SIG-M5 treated with dmso at 0.1 percent for 504 hours (cell line): ENCODE results near the gene GART.

ENCODE experiments used
- DNase-seq: peaks from one replicate; lab custom pipeline; 2025; ENCODE audit not compliant: unreplicated experiment; lab: John Stamatoyannopoulos, UW

The GART gene

DNA sequence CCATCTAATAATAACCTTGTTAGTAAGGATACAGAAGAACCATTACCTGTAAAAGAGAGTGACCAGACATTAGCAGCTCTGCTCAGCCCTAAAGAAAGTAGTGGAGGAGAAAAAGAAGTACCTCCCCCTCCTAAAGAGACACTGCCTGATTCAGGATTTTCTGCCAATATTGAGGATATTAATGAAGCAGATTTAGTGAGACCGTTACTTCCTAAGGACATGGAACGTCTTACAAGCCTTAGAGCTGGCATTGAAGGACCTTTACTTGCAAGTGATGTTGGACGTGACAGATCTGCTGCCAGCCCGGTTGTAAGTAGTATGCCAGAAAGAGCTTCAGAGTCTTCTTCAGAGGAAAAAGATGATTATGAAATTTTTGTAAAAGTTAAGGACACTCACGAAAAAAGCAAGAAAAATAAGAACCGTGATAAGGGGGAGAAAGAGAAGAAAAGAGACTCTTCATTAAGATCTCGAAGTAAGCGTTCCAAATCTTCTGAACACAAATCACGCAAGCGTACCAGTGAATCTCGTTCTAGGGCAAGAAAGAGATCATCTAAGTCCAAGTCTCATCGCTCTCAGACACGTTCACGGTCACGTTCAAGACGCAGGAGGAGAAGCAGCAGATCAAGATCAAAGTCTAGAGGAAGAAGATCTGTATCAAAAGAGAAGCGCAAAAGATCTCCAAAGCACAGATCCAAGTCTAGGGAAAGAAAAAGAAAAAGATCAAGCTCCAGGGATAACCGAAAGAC, 12.5 kb upstream of the GART start:
- no peak for DNase-seq

DNA sequence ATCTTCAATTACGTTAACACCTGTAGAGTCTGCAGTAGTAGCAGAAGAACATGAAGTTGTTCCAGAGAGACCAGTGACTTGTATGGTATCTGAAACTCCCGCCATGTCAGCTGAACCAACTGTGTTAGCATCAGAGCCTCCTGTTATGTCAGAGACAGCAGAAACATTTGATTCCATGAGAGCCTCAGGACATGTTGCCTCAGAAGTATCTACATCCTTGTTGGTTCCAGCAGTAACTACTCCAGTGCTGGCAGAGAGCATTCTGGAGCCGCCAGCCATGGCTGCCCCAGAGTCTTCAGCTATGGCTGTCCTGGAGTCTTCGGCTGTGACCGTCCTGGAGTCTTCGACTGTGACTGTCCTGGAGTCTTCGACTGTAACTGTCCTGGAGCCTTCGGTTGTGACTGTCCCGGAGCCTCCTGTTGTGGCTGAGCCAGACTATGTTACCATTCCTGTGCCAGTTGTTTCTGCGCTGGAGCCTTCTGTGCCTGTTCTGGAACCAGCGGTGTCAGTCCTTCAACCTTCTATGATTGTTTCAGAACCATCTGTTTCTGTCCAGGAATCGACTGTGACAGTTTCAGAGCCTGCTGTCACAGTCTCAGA, 11.2 kb upstream of the GART start:
- no peak for DNase-seq

DNA sequence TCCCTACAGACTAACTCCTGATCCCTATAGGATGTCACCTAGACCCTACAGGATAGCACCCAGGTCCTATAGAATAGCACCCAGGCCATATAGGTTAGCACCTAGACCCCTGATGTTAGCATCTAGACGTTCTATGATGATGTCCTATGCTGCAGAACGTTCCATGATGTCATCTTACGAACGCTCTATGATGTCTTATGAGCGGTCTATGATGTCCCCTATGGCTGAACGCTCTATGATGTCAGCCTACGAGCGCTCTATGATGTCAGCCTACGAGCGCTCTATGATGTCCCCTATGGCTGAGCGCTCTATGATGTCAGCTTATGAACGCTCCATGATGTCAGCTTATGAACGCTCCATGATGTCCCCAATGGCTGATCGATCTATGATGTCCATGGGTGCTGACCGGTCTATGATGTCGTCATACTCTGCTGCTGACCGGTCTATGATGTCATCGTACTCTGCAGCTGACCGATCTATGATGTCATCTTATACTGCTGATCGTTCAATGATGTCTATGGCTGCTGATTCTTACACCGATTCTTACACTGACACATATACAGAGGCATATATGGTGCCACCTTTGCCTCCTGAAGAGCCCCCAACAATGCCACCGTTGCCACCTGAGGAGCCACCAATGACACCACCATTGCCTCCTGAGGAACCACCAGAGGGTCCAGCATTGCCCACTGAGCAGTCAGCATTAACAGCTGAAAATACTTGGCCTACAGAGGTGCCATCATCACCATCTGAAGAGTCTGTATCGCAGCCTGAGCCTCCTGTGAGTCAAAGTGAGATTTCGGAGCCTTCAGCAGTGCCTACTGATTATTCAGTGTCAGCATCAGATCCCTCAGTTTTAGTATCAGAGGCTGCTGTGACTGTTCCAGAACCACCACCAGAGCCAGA, 10.4 kb upstream of the GART start:
- DNase-seq = no peak

DNA sequence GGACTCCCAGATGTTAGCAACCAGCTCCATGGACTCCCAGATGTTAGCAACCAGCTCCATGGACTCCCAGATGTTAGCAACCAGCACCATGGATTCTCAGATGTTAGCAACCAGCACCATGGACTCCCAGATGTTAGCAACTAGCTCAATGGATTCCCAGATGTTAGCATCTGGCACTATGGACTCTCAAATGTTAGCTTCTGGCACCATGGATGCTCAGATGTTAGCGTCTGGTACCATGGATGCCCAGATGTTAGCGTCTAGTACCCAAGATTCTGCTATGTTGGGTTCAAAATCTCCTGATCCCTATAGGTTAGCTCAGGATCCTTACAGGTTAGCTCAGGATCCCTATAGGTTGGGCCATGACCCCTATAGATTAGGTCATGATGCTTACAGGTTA, 9.7 kb upstream of the GART start:
- DNase-seq = no peak

DNA sequence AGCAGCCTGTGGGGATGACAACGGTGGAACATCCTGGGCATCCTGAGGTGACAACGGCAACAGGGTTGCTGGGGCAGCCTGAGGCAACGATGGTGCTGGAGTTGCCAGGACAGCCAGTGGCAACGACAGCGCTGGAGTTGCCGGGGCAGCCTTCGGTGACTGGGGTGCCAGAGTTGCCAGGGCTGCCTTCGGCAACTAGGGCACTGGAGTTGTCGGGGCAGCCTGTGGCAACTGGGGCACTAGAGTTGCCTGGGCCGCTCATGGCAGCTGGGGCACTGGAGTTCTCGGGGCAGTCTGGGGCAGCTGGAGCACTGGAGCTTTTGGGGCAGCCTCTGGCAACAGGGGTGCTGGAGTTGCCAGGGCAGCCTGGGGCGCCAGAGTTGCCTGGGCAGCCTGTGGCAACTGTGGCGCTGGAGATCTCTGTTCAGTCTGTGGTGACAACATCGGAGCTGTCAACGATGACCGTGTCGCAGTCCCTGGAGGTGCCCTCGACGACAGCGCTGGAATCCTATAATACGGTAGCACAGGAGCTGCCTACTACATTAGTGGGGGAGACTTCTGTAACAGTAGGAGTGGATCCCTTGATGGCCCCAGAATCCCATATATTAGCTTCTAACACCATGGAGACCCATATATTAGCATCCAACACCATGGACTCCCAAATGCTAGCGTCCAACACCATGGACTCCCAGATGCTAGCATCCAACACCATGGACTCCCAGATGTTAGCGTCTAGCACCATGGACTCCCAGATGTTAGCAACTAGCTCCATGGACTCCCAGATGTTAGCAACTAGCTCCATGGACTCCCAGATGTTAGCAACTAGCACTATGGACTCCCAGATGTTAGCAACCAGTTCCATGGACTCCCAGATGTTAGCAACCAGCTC, 9.1 kb upstream of the GART start:
- no peak for DNase-seq

DNA sequence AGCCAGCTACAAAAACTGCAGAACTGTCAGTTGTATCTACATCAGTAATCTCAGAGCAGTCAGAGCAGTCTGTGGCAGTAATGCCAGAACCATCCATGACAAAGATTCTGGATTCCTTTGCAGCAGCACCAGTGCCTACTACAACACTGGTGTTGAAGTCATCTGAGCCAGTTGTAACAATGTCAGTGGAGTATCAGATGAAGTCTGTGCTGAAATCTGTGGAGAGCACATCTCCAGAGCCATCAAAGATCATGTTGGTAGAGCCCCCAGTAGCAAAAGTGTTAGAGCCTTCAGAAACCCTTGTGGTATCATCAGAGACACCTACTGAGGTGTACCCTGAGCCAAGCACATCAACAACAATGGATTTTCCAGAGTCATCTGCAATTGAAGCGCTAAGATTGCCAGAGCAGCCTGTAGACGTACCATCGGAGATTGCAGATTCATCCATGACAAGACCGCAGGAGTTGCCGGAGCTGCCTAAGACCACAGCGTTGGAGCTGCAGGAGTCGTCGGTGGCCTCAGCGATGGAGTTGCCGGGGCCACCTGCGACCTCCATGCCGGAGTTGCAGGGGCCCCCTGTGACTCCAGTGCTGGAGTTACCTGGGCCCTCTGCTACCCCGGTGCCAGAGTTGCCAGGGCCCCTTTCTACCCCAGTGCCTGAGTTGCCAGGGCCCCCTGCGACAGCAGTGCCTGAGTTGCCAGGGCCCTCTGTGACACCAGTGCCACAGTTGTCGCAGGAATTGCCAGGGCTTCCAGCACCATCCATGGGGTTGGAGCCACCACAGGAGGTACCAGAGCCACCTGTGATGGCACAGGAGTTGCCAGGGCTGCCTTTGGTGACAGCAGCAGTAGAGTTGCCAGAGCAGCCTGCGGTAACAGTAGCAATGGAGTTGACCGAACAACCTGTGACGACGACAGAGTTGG, 8.2 kb upstream of the GART start:
- no peak for DNase-seq

DNA sequence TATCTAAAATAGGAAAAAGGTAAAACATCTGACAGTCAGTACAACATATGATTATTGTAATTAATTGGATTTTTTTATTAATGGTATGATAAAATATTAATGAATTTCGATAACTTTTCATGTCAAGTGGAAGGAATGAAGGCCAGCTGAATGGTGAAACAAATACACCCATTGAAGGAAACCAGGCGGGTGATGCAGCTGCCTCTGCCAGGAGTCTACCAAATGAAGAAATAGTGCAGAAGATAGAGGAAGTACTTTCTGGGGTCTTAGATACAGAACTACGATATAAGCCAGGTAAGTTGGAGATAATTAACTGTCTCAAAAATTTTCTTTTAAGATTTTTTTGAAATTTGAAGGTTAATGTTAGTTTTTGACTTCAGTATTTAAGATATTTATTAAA, 4.2 kb upstream of the GART start:
- DNase-seq = peak; percentile 78

DNA sequence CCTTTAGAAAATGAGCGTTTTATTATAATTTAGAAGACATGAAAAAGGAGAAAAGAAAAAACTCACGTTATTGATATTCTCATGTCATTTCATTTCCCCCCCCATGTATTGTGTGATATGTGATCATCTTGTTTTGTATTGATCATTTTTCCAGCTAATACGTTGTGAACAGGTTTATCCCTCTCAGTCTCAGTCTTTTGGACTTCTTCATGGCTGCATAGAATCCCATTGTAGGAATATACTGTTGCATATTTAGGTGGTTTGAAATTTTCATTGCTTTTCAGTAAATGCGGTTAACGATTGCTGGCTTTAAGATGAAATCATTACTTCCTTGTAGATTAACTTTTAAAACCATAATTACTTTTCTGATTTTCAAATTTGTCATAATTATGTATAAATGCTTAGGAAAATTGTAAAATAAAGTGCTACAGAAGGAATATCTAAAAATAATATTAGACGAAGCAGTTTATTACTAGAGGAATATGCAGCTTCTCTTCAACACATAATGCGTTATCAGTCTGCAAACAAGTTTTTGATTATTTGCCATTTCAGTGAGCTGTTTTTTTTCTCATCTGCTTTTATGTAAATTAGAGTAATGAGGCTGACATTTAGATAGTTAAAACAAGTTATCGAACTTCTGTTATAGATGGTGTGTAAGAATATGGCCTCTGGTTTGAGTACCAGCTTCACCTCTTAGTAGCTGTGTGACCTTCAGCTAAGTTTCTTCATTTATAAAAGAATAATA, 2.7 kb upstream of the GART start:
- DNase-seq = no peak

DNA sequence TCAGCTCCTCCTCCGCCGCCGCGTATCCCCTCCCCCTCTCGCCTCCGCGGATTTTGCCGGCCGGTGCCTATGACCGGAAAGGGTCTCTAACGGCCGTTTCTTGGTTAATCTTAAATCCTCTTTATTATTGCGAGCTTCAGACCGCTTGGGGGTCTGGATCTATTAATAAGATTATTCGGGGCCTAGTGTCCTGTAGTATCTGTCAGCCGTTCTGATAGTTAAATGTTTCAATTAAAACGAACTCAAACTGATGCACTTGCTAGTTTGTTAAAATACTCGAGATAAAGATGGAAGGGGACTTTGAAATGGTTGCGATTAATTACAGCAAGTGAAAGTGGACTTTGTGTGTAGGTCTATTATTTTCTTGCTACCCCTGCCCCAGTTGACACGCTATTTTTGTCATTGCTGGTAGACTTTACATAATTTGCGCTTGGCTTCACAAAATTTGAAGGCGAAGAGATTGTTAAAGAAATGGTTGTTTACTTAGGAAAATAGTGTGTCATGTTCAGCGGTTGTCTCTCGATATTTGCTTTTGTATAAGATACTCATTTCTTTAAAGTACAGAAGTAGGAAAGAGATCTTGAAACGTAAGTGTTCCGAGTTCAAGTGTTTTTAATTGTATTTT, 1.7 kb upstream of the GART start:
- peak; percentile 26 for DNase-seq

DNA sequence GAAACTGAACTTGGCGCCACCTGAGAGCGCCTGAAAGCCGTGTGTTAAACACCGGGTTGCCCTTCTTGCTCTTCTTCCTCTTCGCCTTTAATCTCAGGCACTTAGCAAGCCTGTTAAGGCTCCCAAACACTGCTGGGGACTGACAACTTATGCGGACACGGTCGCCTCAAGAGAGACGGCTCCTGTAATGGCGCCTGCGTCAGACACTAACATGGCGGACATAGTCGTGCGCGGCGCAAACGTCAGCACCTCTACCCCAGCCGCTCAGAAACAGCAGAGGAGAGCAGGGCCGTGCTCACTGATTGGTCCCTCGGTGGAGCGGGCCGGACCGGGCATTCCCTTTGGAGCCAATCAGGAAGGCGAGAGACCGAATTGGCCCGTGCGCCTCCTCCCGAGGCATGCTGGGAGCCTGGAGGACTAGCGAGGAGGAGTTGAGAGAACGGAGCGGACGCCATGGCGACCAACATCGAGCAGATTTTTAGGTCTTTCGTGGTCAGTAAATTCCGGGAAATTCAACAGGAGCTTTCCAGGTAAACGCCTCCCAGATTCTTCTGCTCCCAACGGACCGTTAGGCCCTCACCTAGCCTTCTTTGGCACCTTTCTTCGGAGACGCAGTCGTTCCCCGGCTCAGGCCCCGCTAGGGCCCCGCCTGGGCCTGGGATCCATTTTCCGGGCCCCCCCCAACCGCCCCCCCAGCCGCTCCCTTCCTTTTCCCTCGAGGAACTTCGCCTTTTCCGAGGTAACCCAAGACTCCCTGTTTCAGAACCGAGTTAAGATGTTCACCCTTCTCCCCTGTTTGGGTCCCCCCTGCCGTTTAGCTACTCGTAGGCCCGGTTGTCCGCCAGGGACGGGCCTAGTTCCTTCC, 955 bp upstream of the GART start, which contains the start of gene SON:
Gene SON (plus strand): TSS at position 399 of the 865 bp plus-strand sequence. CDS start 55 bp downstream, at position 454.
- DNase-seq = peak; percentile 99

DNA sequence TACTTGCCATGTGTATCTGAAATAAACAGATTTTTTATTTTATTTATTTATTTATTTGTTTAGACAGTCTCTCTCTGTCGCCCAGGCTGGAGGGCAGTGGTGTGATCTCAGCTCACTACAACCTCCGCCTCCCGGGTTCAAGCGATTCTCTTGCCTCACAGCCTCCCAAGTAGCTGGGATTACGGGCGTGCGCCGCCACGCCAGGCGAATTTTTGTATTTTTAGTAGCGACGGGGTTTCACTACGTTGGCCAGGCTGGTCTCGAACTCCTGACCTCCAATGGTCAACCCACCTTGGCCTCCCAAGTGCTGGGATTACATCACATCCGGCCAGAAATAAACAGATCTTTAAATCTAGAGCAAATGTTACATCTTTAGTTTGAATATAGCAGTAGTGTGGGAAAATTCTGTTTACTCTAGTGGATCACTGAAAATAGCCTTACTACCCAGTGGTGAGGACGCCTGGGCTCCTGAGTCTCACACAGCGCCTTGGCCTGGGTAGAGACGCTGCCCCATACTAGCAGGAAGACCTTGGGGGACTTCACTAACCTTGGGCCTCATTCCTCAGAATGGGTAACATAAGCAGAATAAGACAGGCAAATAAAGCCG, 709 bp downstream of the GART start:
- DNase-seq = peak; percentile 35

DNA sequence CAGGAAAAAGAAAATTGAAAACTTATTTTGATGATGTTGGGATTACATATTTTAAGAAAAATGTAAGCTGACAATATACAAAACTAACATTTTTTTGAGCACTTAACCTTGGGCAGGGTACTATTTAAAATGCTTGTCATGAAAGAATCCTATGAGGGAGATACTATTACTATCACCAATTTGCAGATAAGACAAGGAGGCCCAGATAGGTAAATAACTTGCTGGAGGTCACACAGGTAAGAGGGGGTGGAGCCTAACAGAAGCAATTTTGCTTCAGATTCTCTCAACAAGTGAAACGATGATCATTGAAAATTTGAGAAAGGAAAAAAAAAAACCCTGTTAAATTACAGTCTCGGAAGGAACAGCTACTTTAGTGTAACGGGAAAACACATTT, 1.2 kb downstream of the GART start:
- DNase-seq = no peak

DNA sequence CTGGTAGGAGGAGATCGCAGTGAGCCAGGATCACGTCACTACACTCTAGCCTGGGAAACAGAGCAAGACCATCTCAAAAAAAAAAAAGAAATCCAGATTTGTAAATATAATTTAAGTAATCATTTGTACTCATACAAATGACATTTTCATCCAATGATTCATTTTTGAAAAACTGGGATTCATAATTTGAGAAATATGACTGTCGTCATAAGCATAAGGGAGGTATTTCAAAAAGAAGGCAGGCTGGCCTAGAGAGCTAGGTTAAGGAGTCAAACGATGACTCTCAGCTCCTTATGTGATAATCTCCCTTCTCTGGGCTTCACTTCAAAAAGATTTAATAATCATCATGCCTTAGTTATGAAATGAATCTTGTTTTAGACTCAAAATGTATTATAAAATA, 2.3 kb downstream of the GART start:
- no peak for DNase-seq

DNA sequence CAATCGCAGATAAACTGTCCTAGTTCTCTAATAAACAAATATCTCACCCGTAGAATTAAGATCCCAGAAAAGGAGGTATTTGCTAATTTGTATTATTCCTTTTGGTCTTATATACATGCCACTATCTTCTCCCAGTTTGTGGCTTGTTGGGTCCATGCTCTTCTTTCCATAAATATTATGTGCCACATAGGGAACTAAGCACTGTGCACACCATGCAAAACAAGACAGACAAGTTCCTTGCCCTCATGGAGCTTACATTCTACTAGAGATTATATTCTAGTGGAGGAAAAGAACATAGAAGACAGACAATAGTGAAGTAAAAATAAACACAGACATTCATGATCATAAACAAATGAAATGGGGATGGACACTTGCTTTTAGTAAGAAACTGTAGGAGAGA, 4.7 kb downstream of the GART start:
- no peak for DNase-seq

DNA sequence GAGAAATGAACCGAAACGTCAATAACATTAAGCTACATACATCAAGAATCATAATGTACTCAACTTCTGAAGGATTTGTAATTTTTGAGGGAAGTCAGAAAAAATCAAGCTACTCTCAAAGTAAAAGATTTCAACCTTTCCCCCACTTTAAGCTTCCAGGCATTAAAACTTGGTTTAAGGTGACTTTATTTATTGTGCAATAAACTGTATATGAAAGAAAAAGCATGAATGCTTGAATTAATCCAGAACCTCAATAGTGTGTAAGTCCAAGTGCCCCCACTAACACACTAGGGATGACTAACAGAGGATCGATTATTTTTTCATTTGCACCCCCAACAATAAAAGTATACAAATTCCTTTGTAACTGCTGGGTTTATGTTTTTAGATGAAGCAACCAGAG, 10.9 kb downstream of the GART start:
- no peak for DNase-seq

DNA sequence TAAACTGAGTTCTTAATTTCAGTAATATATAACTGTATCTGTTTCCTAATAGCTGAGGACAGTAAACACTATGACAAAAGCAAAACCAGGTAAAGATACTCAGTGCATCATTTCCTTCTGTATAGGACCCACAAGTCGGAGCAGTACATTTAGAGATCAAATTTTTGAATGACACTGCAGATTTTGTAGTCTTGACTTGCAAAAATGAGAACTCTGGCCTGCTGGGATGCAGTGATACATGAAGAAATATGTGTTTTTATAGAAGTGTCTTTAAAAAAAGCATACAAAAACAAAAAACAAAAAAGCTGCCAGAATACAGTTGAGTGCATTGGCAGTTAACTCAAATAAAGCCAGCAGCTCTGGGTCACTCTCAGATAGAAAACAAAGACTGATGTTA, 19.0 kb downstream of the GART start:
- DNase-seq = no peak

DNA sequence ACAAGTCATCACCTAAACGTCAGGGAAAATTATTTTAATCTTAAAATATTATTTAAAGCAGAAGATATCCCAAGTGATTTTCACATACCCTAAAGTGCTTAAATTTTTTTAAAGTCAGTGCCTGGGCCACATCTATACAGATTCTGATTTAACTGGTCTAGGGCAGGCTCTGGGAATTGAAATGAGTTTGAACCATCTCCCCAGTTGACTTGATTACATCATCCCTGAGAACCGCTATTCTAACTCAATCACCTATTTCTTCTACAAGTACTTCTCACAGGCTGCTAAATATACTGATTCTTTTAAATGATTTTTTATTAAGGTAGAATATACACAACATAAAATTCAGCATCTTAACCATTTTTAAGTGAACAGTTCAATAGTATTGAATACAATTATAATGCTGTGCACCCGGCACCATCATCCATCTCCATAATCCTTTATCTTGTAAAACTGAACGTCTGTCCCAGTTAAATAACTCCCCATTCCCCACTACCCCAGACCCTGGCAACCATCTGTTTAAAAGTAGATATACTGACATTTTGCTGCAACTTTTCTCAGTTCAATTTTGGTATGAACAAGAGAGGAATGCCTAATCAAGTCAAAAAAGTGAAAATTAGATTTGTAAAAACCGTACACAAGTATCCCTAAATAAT, 19.5 kb downstream of the GART start:
- DNase-seq = no peak
